Loucy (cell line): Measurements from ENCODE around the gene CHKB.

ENCODE experiments used
- CTCF ChIP-seq: fragments of 200-600 bp; sonication (generic); conservative IDR thresholded peaks from 2 replicates; pipeline ENCODE4 v1.5.1; 2014; ENCODE audit warnings: mild to moderate bottlenecking, antibody characterized with exemption, low read length
- EZH2phosphoT487 ChIP-seq: fragments of 200-600 bp; IDR thresholded peaks from 2 replicates; pipeline ENCODE4 v1.6.1; 2018; ENCODE audit warnings: antibody characterized with exemption, mild to moderate bottlenecking, moderate library complexity, borderline replicate concordance

- TF ChIP-seq CTCF (no peak), EZH2phosphoT487 (no peak)
Observed at GRCh38 chr22:50540381-50540780, 42.3 kb downstream of the CHKB start.
